Activated CD8-positive, alpha-beta T cell treated with anti-CD3 and anti-CD28 coated beads, Interleukin-2, amount 10 ng/mL, durations not matched to agents 7 days and 5 days (primary cell): ENCODE results near the gene THBS4. TPM values are rescaled to one million over a fixed set of nuclear protein-coding genes. Genes with fewer than 3 reads are reported as not detected.

Source experiments
- ATAC-seq: fragments of 150-1000 bp; cut with Tn5 transposase; one replicate; pipeline ENCODE4 v1.10.0; 2021; ENCODE audit warnings: moderate library complexity
- CTCF ChIA-PET: fragments of 350-600 bp; sonication (Branson Sonifier 250); formaldehyde crosslinking; loops from one replicate; lab custom pipeline; 2021; ENCODE audit warnings: antibody characterized with exemption; lab: Charles Lee
- POLR2A ChIA-PET: fragments of 350-600 bp; sonication (Branson Sonifier 250); formaldehyde crosslinking; loops from one replicate; lab custom pipeline; 2021; ENCODE audit warnings: antibody characterized with exemption; lab: Charles Lee
- DNase-seq: peaks from one replicate; pipeline ENCODE4 v3.0.0-alpha.2; 2020
- H3K27ac Mint-ChIP-seq: one replicate; pipeline ENCODE4 v1.8.0; 2021; ENCODE audit warnings: mild to moderate bottlenecking, mixed read lengths
- H3K27me3 Mint-ChIP-seq: one replicate; pipeline ENCODE4 v1.8.0; 2021; ENCODE audit warnings: low read depth, mixed read lengths
- H3K36me3 Mint-ChIP-seq: one replicate; pipeline ENCODE4 v1.8.0; 2021; ENCODE audit warnings: low read depth, mixed read lengths
- H3K4me1 Mint-ChIP-seq: one replicate; pipeline ENCODE4 v1.8.0; 2021; ENCODE audit warnings: low read depth, mixed read lengths
- H3K4me3 Mint-ChIP-seq: one replicate; pipeline ENCODE4 v1.8.0; 2021; ENCODE audit warnings: mild to moderate bottlenecking, mixed read lengths
- H3K9me3 Mint-ChIP-seq: one replicate; pipeline ENCODE4 v1.8.0; 2022; ENCODE audit warnings: mixed read lengths; ENCODE audit not compliant: insufficient read depth
- total RNA-seq, 2 experiments: library from RNA; stranded (reverse); gene quantifications; one replicate each; pipeline ENCODE4 v1.2.3, GENCODE V29; 2021

The THBS4 gene
- total RNA-seq, 2 experiments from 2014 or later = 0.44 to 1.4 TPM

GRCh38 chr5:80067531-80068245 lies 32.5 kb downstream of the THBS4 start:
- ATAC-seq (no peak), DNase-seq (no peak)
- Mint-ChIP-seq H3K9me3 (no peaks in the 10 kb centered on the region), H3K4me1 (peaks cover 20% of the 10 kb centered on the region), H3K27ac (no peak overlapping the region), H3K36me3 (no peaks in the 10 kb centered on the region), H3K4me3 (no peak overlapping the region), H3K27me3 (no peaks in the 10 kb centered on the region)
- POLR2A ChIA-PET = no interaction called here
- CTCF ChIA-PET = interaction anchor here (1.1 to 1.8 kb wide), 2 partner anchors 16 to 24 kb away, joined by 3 to 4 read pairs; no protein-coding TSS in a partner anchor

- Mint-ChIP-seq H3K9me3 (no peaks in the 10 kb centered on the region), H3K4me1 (peaks cover 20% of the 10 kb centered on the region), H3K27me3 (no peaks in the 10 kb centered on the region), H3K27ac (no peak overlapping the region), H3K36me3 (no peaks in the 10 kb centered on the region), H3K4me3 (no peak overlapping the region)
- DNase-seq (no peak), ATAC-seq (no peak)
- CTCF ChIA-PET = interaction anchor here (1.1 to 1.8 kb wide), 2 partner anchors 16 to 25 kb away, joined by 3 to 4 read pairs; no protein-coding TSS in a partner anchor
- POLR2A ChIA-PET = no interaction called here
Observed at GRCh38 chr5:80068246-80068636, 33.1 kb downstream of the THBS4 start.

- H3K36me3 Mint-ChIP-seq = no peaks in the 10 kb centered on the region
- POLR2A ChIA-PET = no interaction called here
- no peak overlapping the region for H3K27ac Mint-ChIP-seq
- DNase-seq (no peak), ATAC-seq (no peak)
- peaks cover 20% of the 10 kb centered on the region for H3K4me1 Mint-ChIP-seq
- CTCF ChIA-PET = interaction anchor here (1.1 to 2.0 kb wide), 3 partner anchors 15 to 25 kb away, joined by 3 to 15 read pairs (median 4); no protein-coding TSS in a partner anchor
- no peak overlapping the region for H3K4me3 Mint-ChIP-seq
- no peaks in the 10 kb centered on the region for H3K27me3 Mint-ChIP-seq
- no peaks in the 10 kb centered on the region for H3K9me3 Mint-ChIP-seq
Observed at GRCh38 chr5:80068775-80069174, 33.6 kb downstream of the THBS4 start.

GRCh38 chr5:80069251-80069800 lies 34.2 kb downstream of the THBS4 start:
- H3K9me3 Mint-ChIP-seq = no peaks in the 10 kb centered on the region
- no peak for DNase-seq
- no peak overlapping the region for H3K27ac Mint-ChIP-seq
- ATAC-seq = no peak
- H3K4me1 Mint-ChIP-seq = peaks cover 20% of the 10 kb centered on the region
- H3K27me3 Mint-ChIP-seq = no peaks in the 10 kb centered on the region
- CTCF ChIA-PET = interaction anchor here (2.0 kb wide), 1 partner anchor 15 kb away, joined by 15 read pairs; no protein-coding TSS in a partner anchor
- H3K4me3 Mint-ChIP-seq = no peak overlapping the region
- POLR2A ChIA-PET = no interaction called here
- H3K36me3 Mint-ChIP-seq = no peaks in the 10 kb centered on the region

GRCh38 chr5:80069918-80070318 lies 34.8 kb downstream of the THBS4 start:
- CTCF ChIA-PET = interaction anchor here (1.0 to 2.0 kb wide), 2 partner anchors 14 to 22 kb away, joined by 3 to 15 read pairs; no protein-coding TSS in a partner anchor
- Mint-ChIP-seq H3K27ac (peak overlapping the region; percentile 67), H3K9me3 (no peaks in the 10 kb centered on the region), H3K4me3 (no peak overlapping the region), H3K36me3 (no peaks in the 10 kb centered on the region), H3K27me3 (no peaks in the 10 kb centered on the region), H3K4me1 (peaks cover 20% of the 10 kb centered on the region)
- ATAC-seq = peak; percentile 27
- POLR2A ChIA-PET = no interaction called here
- no peak for DNase-seq

GRCh38 chr5:80070338-80071056 lies 35.3 kb downstream of the THBS4 start:
- Mint-ChIP-seq H3K36me3 (no peaks in the 10 kb centered on the region), H3K27me3 (no peaks in the 10 kb centered on the region), H3K4me3 (no peak overlapping the region), H3K27ac (peak overlapping the region; percentile 67), H3K4me1 (peaks cover 20% of the 10 kb centered on the region), H3K9me3 (no peaks in the 10 kb centered on the region)
- CTCF ChIA-PET = interaction anchor here (1.0 to 2.0 kb wide), 2 partner anchors 13 to 21 kb away, joined by 3 to 15 read pairs; no protein-coding TSS in a partner anchor
- ATAC-seq (peak; percentile 15), DNase-seq (no peak)
- POLR2A ChIA-PET = no interaction called here

- H3K9me3 Mint-ChIP-seq = no peaks in the 10 kb centered on the region
- ATAC-seq (no peak), DNase-seq (no peak)
- no peaks in the 10 kb centered on the region for H3K27me3 Mint-ChIP-seq
- H3K27ac Mint-ChIP-seq = peak overlapping the region; percentile 67
- no peak overlapping the region for H3K4me3 Mint-ChIP-seq
- H3K36me3 Mint-ChIP-seq = no peaks in the 10 kb centered on the region
- H3K4me1 Mint-ChIP-seq = peaks cover 20% of the 10 kb centered on the region
- POLR2A ChIA-PET = no interaction called here
- CTCF ChIA-PET = interaction anchor here (0.6 to 3.3 kb wide), 2 partner anchors 12 to 226 kb away, joined by 3 to 21 read pairs; no protein-coding TSS in a partner anchor
Observed at GRCh38 chr5:80071510-80072021, 36.4 kb downstream of the THBS4 start.

GRCh38 chr5:80072103-80073073 lies 37.2 kb downstream of the THBS4 start:
- H3K27ac Mint-ChIP-seq = no peak overlapping the region
- CTCF ChIA-PET = interaction anchor here (3.3 kb wide), 1 partner anchor 11 kb away, joined by 21 read pairs; no protein-coding TSS in a partner anchor
- H3K4me1 Mint-ChIP-seq = peaks cover 20% of the 10 kb centered on the region
- no peak overlapping the region for H3K4me3 Mint-ChIP-seq
- no peaks in the 10 kb centered on the region for H3K27me3 Mint-ChIP-seq
- H3K36me3 Mint-ChIP-seq = no peaks in the 10 kb centered on the region
- POLR2A ChIA-PET = no interaction called here
- DNase-seq = no peak
- ATAC-seq = no peak
- no peaks in the 10 kb centered on the region for H3K9me3 Mint-ChIP-seq

GRCh38 chr5:80076131-80077050 lies 41.2 kb downstream of the THBS4 start:
- DNase-seq (no peak), ATAC-seq (no peak)
- Mint-ChIP-seq H3K9me3 (no peaks in the 10 kb centered on the region), H3K4me1 (no peaks in the 10 kb centered on the region), H3K4me3 (no peak overlapping the region), H3K36me3 (no peaks in the 10 kb centered on the region), H3K27me3 (no peaks in the 10 kb centered on the region), H3K27ac (no peak overlapping the region)
- ChIA-PET CTCF (interaction anchor here (1.1 to 2.7 kb wide), 2 partner anchors 7 to 13 kb away, joined by 4 to 10 read pairs; no protein-coding TSS in a partner anchor), POLR2A (no interaction called here)
